ENCODE data around the gene CXCR3.

- TF ChIP-seq CTCF (IDR thresholded peaks at IDR 0.05; ENCODE audit: insufficient read depth, low read length) = no peak
- TF ChIP-seq SPI1 (IDR thresholded peaks at IDR 0.05; ENCODE audit: borderline replicate concordance, low read depth) = peak; percentile 79
These were observed at the start of gene CXCR3 for GRCh38 chrX:71618303-71618721.

Data from HL-60 (cell line).